HG02623 (cell line): ENCODE results near the gene SMIM36.
"Not testable (repeated sequence)": the region's sequence is repeated elsewhere in the genome, so short reads cannot be mapped to it uniquely, and the experiment has no call there.

Experiments
- ATAC-seq: cut with Tn5 transposase; IDR thresholded peaks from one replicate; pipeline ENCODE4 v1.9.1; 2021; ENCODE audit warnings: moderate library complexity; ENCODE audit not compliant: unreplicated experiment

SMIM36 gene

GRCh38 chr17:55456307-55457240 is 54.7 kb downstream of the SMIM36 start:
- no peak for ATAC-seq

GRCh38 chr17:55454906-55455474 is 56.3 kb downstream of the SMIM36 start:
- ATAC-seq = no peak

GRCh38 chr17:55453839-55454557 is 57.3 kb downstream of the SMIM36 start:
- ATAC-seq = no peak

- peak; percentile 55 for ATAC-seq
Observed at GRCh38 chr17:55452139-55452790, 59.0 kb downstream of the SMIM36 start.

GRCh38 chr17:55451758-55452138 is 59.5 kb downstream of the SMIM36 start:
- ATAC-seq = no peak

- no peak for ATAC-seq
Observed at GRCh38 chr17:55451203-55451641, 60.0 kb downstream of the SMIM36 start.

- no peak for ATAC-seq
Observed at GRCh38 chr17:55450232-55450825, 60.9 kb downstream of the SMIM36 start.

- no peak for ATAC-seq
Observed at GRCh38 chr17:55448681-55449080, 62.6 kb downstream of the SMIM36 start.

GRCh38 chr17:55446581-55447205 is 64.6 kb downstream of the SMIM36 start:
- no peak for ATAC-seq

GRCh38 chr17:55446004-55446403 is 65.2 kb downstream of the SMIM36 start:
- not testable (repeated sequence) for ATAC-seq

GRCh38 chr17:55444471-55445441 is 66.5 kb downstream of the SMIM36 start:
- ATAC-seq = peak; percentile 70

GRCh38 chr17:55443904-55444303 is 67.3 kb downstream of the SMIM36 start:
- ATAC-seq = no peak

GRCh38 chr17:55442953-55443683 is 68.1 kb downstream of the SMIM36 start:
- ATAC-seq = no peak

- ATAC-seq = no peak
Observed at GRCh38 chr17:55442462-55442861, 68.8 kb downstream of the SMIM36 start.

- ATAC-seq = no peak
Observed at GRCh38 chr17:55441544-55441943, 69.7 kb downstream of the SMIM36 start.

- ATAC-seq = no peak
Observed at GRCh38 chr17:55440391-55440790, 70.9 kb downstream of the SMIM36 start.

- peak; percentile 54 for ATAC-seq
Observed at GRCh38 chr17:55437159-55437605, 74.1 kb downstream of the SMIM36 start.
